HepG2 (cell line): Measurements from ENCODE around the gene NOL12. TPM values are rescaled to one million over a fixed set of nuclear protein-coding genes. Genes with fewer than 3 reads are reported as not detected.

ENCODE experiments used
- CSRNP2 ChIP-seq: sonication (generic); formaldehyde crosslinking; conservative IDR thresholded peaks from 2 replicates; pipeline ENCODE4 v1.8.0; 2022; ENCODE audit warnings: low read depth, missing genetic modification reagents
- HDAC6 ChIP-seq: fragments of 200-600 bp; sonication (generic); IDR thresholded peaks from 2 replicates; pipeline ENCODE4 v1.7.0; 2017; ENCODE audit warnings: mild to moderate bottlenecking, antibody characterized with exemption, low read length, low read depth
- JUND ChIP-seq: sonication (generic); formaldehyde crosslinking; IDR thresholded peaks from 2 replicates; pipeline ENCODE4 v1.8.0; 2022; ENCODE audit warnings: mild to moderate bottlenecking, missing genetic modification reagents
- KDM1A ChIP-seq: IDR thresholded peaks from 2 replicates; pipeline ENCODE4 v1.6.1; 2016; ENCODE audit warnings: missing compliant biosample characterization
- NFYC ChIP-seq: IDR thresholded peaks from 2 replicates; pipeline ENCODE4 v1.6.1; 2016; ENCODE audit warnings: missing genetic modification reagents, missing compliant biosample characterization
- POLR2AphosphoS5 ChIP-seq: IDR thresholded peaks from 2 replicates; pipeline ENCODE4 v1.6.1; 2012; ENCODE audit warnings: low read depth, low read length
- RBM22 ChIP-seq: fragments of 200-400 bp; formaldehyde crosslinking; optimal IDR thresholded peaks from 2 replicates; pipeline ENCODE3; 2017; ENCODE audit warnings: mild to moderate bottlenecking, low read length, moderate library complexity
- SRY ChIP-seq: sonication (generic); formaldehyde crosslinking; IDR thresholded peaks from 2 replicates; pipeline ENCODE4 v1.8.0; 2022; ENCODE audit warnings: mild to moderate bottlenecking, missing genetic modification reagents
- TIGD3 ChIP-seq: sonication (generic); formaldehyde crosslinking; IDR thresholded peaks from 2 replicates; pipeline ENCODE4 v1.5.1; 2020; ENCODE audit warnings: mild to moderate bottlenecking, missing genetic modification reagents, borderline replicate concordance
- U2AF2 ChIP-seq: fragments of 200-400 bp; formaldehyde crosslinking; IDR thresholded peaks from 2 replicates; pipeline ENCODE4 v1.6.1; 2017; ENCODE audit warnings: low read depth, mild to moderate bottlenecking, low read length
- USF2 ChIP-seq, 2 experiments: sonication (generic) in 1 of 2; formaldehyde crosslinking in 1 of 2; IDR thresholded peaks; 2 replicates each; pipeline versions ENCODE4 v1.5.1 to v1.6.1; 2011 to 2020; ENCODE audit warnings: borderline replicate concordance in 1 of 2, low read depth in 1 of 2, low read length in 1 of 2, mild to moderate bottlenecking in 1 of 2, missing genetic modification reagents in 1 of 2, moderate library complexity in 1 of 2
- ZBTB34 ChIP-seq: sonication (generic); formaldehyde crosslinking; IDR thresholded peaks from 2 replicates; pipeline ENCODE4 v1.8.0; 2022; ENCODE audit warnings: mild to moderate bottlenecking, missing genetic modification reagents
- ZBTB49 ChIP-seq: sonication (generic); formaldehyde crosslinking; IDR thresholded peaks from 2 replicates; pipeline ENCODE4 v1.4.0; 2020; ENCODE audit warnings: missing genetic modification reagents, borderline replicate concordance
- ZNF431 ChIP-seq: sonication (generic); formaldehyde crosslinking; IDR thresholded peaks from 2 replicates; pipeline ENCODE4 v1.9.0; 2022; ENCODE audit warnings: missing genetic modification reagents, low read depth, mild to moderate bottlenecking, borderline replicate concordance
- ZNF652 ChIP-seq: IDR thresholded peaks from 2 replicates; pipeline ENCODE4 v1.6.1; 2016; ENCODE audit warnings: low read depth, borderline replicate concordance
- ZNF792 ChIP-seq: IDR thresholded peaks from 2 replicates; pipeline ENCODE4 v1.6.1; 2016
- ZNF850 ChIP-seq: sonication (generic); formaldehyde crosslinking; conservative IDR thresholded peaks from 2 replicates; pipeline ENCODE4 v1.9.0; 2021; ENCODE audit warnings: mild to moderate bottlenecking, missing genetic modification reagents
- ZSCAN30 ChIP-seq: sonication (generic); formaldehyde crosslinking; IDR thresholded peaks from 2 replicates; pipeline ENCODE4 v1.5.0; 2020; ENCODE audit warnings: mild to moderate bottlenecking, missing genetic modification reagents
- polyA plus RNA-seq, 8 experiments: library from polyadenylated mRNA; depleted of rRNA in 3 of 8; stranded (reverse) in 7 of 8; unstranded in 1 of 8; fragments of >200 nt; fragmentation: Illumina TruSeq in 4 of 8; extraction: Trizol in 4 of 8; gene quantifications; 2 replicates each; pipeline versions ENCODE4 v1.2.1 to v1.2.3, GENCODE V29; 2011 to 2016; ENCODE audit warnings: low read depth in 4 of 8, missing spikeins in 1 of 8, mixed read lengths in 1 of 8; ENCODE audit not compliant: insufficient read depth in 1 of 8
- total RNA-seq, 5 experiments: library from RNA; depleted of rRNA; stranded (reverse); fragments of >200 nt; fragmentation: Illumina TruSeq; extraction: Trizol; gene quantifications; 2 replicates each; pipeline ENCODE4 v1.2.3, GENCODE V29; 2016; ENCODE audit warnings: low read depth in 1 of 5
- TF ChIP-seq, protein P1 (sequence below): sonication (generic); formaldehyde crosslinking; IDR thresholded peaks from 2 replicates; pipeline ENCODE4 v1.4.0; 2020; ENCODE audit warnings: mild to moderate bottlenecking, missing genetic modification reagents

NOL12 gene
- total and polyA plus RNA-seq, 2 of the 13 experiments (the other 11 are each of a cell fraction or from before 2014, with no cell fraction given) = 14.3 to 31.4 TPM

DNA sequence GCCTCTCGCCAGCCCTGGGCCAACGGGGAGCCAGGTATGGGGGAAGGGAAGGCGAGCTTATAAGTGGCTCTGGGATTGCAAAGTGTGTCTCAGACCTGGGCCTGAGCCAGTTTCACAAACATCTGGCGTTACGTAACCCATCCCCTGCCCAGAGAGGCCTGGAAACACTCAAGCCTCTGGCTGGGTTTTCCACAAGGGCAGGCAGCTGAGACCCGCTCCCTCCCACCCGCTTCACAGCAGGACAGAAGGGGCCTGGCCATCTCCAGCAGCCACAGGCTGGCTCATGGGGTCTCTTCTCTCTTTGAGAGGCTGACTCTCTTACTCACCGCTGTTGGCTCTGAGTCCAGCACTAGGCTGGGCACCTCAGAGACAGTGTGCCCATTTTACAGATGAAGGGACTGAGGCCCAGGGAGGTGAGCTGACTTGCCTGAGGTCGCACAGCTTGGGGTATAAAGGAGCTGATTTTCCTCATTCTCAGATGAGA is 55.2 kb downstream of the NOL12 start (continued):
- TF ChIP-seq JUND = no peak
- TF ChIP-seq U2AF2 = no peak
- TF ChIP-seq, protein P1, sequence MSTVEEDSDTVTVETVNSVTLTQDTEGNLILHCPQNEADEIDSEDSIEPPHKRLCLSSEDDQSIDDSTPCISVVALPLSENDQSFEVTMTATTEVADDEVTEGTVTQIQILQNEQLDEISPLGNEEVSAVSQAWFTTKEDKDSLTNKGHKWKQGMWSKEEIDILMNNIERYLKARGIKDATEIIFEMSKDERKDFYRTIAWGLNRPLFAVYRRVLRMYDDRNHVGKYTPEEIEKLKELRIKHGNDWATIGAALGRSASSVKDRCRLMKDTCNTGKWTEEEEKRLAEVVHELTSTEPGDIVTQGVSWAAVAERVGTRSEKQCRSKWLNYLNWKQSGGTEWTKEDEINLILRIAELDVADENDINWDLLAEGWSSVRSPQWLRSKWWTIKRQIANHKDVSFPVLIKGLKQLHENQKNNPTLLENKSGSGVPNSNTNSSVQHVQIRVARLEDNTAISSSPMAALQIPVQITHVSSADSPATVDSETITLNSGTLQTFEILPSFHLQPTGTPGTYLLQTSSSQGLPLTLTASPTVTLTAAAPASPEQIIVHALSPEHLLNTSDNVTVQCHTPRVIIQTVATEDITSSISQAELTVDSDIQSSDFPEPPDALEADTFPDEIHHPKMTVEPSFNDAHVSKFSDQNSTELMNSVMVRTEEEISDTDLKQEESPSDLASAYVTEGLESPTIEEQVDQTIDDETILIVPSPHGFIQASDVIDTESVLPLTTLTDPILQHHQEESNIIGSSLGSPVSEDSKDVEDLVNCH (CRISPR knock-in tag) = no peak
- no peak for TF ChIP-seq ZSCAN30 (CRISPR knock-in tag)
- no peak for TF ChIP-seq RBM22
- no peak for TF ChIP-seq ZBTB34 (CRISPR knock-in tag)
- TF ChIP-seq HDAC6 = no peak
- TF ChIP-seq ZBTB49 (CRISPR knock-in tag) = no peak
- TF ChIP-seq NFYC (CRISPR knock-in tag) = peak; percentile 8; the same call in 1 of the 2 replicates
- peak; percentile 91 for TF ChIP-seq KDM1A (CRISPR knock-in tag)
- no peak for TF ChIP-seq CSRNP2 (CRISPR knock-in tag)
- no peak for TF ChIP-seq POLR2AphosphoS5
- no peak for TF ChIP-seq ZNF850
- TF ChIP-seq SRY (CRISPR knock-in tag) = no peak
- no peak for TF ChIP-seq ZNF652
- no peak for TF ChIP-seq TIGD3 (CRISPR knock-in tag)
- TF ChIP-seq ZNF431 (CRISPR knock-in tag) = no peak
- TF ChIP-seq ZNF792 = no peak
- TF ChIP-seq USF2 (IDR thresholded peaks at IDR 0.05; ENCODE audit: low read depth, low read length) = no peak
- no peak for TF ChIP-seq USF2 (CRISPR knock-in tag; IDR thresholded peaks at IDR 0.05; ENCODE audit: borderline replicate concordance)
